Neuronal stem cell (in vitro differentiated cells): ENCODE measurements around the gene NUP93.

Experiments
- small RNA-seq: library from polyadenylated mRNA; stranded (forward); fragments of <200 nt; extraction: miRNeasy Mini kit (QIAGEN cat#:217004); gene quantifications from one replicate; pipeline ENCODE3, GENCODE V24; 2013; ENCODE audit not compliant: insufficient read depth

The NUP93 gene

Small RNA genes within 50 kb of the gene (small RNA-seq; reads per million reads assigned to genes)
- 9.5 reads per million, percentile 54 among the genes with 10 or more reads in this experiment for gene MIR138-2
